ENCODE measurements around the gene ATP6V1G3.
"Not testable (repeated sequence)": the region's sequence is repeated elsewhere in the genome, so short reads cannot be mapped to it uniquely, and the experiment has no call there.

Gene ATP6V1G3

DNA sequence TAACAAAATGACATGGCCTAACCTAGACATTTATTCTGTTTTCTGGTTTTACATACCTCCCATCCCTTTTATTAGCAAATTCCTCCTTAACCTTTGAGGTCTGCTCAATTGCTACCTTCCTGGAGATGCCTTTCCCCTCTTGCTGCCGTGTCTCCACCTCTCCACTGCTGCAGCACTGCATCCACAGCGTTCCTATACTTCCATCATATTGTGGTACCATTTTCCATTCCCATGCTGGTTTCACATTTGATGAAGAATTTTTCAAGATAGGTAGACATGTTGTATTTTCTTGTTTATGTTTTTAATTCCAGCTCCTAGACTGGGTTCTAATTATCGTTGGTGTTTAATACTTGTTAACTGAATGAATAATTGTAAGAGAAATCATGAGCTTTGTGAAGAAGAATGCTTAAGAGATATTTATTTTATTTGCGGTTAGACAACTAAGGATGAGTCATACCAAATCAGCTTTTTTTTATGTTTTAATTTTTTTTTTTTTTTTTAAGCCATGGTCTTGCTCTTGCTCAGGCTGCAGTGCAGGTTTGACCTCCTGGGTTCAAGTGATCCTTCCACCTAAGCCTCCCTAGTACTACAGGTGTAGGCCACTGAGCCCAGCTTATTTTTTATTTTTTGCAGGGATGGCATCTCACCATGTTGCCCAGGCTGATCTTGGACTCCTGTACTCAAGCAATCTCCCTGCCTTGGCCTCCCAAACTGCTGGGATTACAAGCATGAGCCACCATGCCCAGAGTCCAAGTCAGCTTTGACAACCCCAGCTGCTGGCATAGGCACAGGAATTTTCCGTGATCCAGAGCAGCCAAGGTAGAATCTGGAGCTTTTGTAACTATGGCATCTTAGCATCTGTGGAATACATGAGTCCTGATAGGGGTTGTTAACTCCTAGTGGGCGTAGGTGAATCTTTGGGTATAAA, 44.0 kb downstream of the ATP6V1G3 start:
- DNase-seq (ENCODE audit: low spot score): no peak

DNA sequence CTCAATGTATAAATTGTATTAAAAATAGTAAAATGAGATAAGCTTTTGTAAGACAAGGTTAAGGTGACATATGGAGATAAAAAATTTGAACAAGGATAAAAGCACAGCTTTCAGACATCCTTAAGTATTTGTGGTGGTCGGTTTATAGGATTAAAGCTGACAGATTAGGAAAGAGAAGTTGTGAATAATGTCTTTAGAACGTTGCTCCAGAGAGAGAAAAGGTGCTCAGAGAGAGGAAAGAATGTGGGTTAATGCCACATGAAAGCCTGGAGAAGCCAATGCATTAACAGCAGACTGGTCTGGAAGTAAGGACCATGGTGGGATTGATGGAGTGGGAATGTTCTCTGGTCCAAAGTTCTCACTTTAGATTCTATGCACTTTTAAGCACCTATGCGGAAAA, 44.8 kb downstream of the ATP6V1G3 start:
- DNase-seq (ENCODE audit: low spot score): no peak

DNA sequence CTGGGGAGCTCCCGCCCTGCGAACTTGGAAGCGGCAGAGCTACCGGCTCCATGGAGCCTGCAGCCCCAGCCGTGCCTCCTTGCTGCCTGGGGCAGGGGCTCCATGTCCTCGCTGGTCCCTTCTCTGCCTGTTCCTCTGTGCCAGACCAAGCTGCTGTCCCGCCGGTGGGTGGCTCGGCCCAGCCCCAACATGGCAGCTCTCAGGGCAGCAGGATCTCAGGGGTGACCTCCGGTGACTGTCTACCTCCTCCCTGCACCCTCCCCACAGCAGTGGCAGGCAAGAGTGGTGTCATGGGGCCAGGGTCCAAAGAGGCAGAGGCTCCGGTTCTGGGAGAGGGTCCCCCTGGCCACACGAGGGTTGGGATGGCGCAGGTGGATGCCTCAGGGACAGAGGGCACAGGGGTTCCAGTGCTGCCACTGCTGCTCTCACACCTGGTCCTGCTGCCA, 45.8 kb downstream of the ATP6V1G3 start:
- DNase-seq (ENCODE audit: low spot score): no peak

DNA sequence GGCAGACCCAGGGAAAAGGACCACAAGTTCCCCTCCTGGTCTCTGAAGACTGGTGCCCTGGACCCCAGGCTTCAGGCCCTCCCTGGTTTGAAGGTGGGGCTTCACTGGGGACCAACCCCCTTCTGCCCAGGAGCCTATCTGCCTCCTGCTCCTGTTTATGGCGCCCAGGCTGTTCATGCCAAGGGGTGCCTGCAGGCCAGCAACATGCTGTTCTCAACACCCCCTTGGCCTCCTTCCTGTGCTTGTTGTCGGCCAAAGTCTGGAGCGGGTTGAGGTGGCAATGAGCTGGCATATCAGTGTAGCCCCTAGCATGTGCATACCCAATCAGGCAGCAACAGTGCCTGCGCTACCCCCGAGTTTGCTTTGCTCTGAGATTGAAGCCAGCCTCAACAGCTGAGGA, 46.3 kb downstream of the ATP6V1G3 start:
- no peak for DNase-seq (ENCODE audit: low spot score)

DNA sequence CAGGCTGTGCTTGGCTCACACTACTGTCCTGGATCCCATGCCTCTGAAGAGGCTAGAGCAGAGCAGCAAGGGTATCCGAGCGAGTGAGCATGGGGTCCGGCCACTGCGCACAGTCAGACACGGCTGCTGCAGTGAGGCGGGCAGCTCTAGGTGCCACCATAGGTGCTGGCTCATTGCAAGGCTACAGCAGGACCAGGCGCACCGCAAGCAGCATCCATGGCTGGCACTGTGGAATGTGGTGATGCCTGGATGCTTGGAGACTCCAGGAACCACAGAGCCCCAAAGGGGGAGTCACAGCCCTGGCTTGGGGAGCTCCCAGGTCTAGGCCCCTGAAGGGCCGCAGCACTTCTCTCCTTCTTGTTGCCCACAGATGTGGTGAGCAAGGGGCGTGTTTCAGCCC, 47.2 kb downstream of the ATP6V1G3 start:
- no peak for DNase-seq (ENCODE audit: low spot score)

DNA sequence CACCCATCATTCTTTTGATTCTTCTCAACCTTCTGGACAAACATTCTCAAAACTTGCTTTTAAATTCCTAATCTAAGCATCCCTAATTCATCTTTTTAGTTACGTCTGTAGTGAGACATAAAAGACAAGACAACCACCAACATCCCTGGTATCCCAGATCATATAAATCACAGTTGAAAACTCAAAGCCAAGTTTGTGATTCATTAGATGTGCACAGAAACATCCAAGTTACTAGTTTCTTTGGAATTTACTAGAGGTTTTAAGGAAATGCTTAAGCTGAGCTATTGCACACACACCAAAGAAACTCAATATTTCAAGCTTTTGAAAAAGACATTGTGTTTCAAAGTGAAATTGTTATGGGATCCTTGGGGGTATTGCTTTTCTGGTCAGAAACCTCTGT, 47.6 kb downstream of the ATP6V1G3 start:
- DNase-seq (ENCODE audit: low spot score): no peak

DNA sequence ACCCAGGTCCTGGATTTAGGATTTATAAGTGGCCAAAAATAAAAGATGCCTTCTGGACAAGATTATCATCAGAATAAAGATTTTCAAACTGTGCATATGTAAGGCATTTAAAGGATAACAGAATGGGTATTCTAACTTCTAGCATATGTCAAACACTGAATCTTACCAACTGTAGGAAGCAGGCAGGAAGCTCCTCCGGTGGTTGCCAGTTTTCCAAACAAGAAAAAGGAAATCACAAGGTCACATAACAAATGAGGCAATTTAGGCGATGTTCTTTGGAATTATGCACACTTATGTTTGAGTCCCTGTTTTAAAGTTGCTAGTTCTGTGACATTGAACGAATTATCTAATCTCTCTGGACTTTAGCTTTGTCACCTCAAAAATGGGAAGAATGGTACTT, 48.9 kb downstream of the ATP6V1G3 start:
- DNase-seq (ENCODE audit: low spot score): no peak

DNA sequence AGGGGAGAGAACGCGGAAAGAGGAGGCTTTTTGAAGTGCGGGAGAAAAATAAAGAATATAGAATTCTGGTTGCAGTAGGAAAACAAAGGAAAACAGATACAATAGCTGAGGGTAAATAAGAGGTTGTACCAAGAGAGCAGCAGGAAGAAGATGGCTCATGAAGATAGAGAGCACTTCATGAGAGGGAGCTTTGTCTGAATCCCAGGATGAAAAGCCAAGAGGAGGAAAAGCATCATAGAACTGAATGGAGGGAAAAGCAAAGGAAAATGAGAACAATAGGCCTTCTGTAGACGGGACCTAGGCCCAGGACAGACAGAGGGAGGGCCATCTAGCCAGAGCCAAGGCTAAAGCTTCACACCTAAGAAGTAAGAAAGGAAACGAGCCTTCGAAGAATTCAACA, 49.5 kb downstream of the ATP6V1G3 start:
- no peak for DNase-seq (ENCODE audit: low spot score)

DNA sequence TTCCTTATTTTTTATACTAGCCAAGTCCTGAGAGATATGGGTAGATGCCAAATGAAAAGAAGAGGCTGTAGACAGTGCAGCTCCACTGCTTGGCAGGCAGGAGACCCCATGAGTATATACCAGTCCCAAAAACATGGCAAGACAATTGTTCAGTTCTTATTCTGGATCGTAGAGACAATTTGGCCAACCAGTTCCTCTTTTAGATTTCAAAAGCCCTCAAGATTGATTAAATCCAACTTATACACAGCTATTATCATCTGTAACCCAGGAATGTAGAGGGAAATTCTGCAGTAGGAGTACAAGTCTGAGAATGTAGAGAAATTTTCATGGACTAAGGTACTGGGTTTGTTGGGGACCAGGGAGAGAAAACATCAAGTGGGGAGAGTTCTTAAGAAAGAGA, 50.3 kb downstream of the ATP6V1G3 start:
- DNase-seq (ENCODE audit: low spot score): no peak

DNA sequence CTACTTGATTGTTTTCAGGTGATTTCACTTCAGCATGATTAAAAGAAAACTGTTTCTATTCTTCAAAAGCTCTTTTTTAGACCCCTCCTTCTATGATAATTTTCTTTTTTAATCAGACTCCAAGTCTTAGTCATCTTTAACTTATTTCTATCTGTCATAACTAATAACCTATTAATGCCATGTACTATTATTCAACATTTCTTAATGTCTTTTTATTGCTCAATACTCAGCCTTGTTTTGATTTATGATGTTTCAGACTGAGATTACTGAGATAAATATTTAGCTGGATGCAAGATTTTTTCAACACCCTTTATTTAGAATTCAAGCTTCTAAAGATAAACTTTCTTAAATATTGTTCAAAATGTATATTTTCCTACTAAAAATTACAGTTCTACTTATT, 53.6 kb downstream of the ATP6V1G3 start:
- DNase-seq (ENCODE audit: low spot score): no peak

DNA sequence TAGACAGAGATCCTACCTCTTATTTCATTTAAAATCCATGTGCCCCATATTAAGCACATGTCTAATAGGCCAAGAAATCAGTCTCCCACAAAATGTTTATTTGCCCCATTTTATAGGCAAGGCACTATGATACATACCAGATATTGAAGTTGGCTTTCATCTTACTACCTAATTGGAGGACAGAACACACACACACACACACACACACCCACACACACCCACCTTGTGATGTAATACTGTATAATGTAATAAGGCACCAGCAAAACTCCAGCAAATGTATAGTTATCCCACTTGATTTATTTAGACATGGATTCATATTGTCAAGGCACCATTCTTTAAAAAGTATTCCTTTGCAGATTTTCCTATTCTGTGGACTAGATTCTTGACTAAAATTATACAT, 56.8 kb downstream of the ATP6V1G3 start:
- no peak for DNase-seq (ENCODE audit: low spot score)

DNA sequence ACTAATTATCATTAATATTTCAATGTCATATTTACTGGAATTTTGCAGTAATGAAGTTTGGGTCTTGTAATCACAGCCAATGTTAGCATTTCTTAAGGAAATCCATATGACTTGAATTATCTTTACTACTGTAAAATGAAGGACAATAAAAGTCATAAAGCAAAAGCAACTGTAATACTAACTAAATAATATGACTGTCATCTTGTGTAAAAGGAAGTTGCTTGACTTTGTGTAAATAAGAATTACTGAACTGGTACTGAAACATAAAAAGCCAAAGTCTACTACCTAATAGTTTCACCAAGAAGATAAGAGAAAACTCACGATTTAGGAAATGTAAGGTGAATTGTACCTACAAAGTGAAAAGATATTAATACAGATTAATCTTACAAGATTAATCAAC, 57.5 kb downstream of the ATP6V1G3 start:
- DNase-seq (ENCODE audit: low spot score): no peak

DNA sequence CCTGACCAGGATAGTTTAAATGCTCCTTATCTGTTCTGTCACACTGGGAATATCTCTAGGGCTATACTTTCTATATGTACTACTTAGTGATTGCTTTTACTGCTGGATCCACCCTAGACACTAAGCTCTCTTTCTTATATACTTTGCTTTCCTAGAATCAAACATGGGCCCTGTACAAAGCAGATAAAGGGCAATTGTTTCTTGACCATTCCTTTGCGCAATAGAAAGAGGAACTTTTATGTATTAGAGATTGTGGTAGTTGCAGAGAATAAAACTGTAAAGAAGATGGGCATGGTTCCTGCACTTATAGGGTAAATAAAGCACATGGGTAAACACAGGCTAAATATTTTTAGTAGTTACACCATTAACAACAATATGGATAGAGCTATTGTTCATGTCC, 58.8 kb downstream of the ATP6V1G3 start:
- DNase-seq (ENCODE audit: low spot score): no peak

DNA sequence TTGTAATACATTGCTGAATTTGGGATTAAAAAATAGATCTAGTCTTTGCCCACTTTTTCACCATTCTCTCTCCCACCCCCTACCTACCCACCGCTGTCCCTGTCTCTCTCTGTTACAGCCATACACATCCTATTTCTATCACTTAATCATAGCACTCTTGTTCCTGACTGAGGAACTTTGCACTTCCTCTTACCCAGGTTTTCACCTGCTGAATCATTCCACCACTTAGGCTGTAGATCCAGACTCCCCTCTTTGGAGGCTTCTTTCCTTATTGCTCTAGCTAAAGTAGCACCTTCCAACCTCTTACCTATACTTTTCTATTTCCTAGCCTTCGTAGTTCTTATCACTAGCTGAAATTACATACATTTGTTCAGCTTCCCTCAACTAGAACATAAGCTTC, 59.6 kb downstream of the ATP6V1G3 start:
- no peak for DNase-seq (ENCODE audit: low spot score)

DNA sequence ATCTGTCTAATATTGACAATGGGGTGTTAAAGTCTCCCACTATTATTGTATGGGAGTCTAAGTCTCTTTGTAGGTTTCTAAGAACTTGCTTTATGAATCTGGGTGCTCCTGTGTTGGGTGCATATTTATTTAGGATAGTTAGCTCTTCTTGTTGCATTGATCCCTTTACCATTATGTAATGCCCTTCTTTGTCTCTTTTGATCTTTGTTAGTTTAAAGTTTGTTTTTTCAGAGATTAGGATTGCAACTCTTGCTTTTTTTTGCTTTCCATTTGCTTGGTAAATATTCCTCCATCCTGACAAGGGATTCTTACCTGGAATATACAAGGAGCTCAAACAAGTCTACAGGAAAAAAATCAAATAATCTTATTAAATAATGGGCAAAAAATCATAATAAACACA, 63.1 kb downstream of the ATP6V1G3 start:
- DNase-seq (ENCODE audit: low spot score): not testable (repeated sequence)
